ENCODE data around the gene PIMREG.

Gene PIMREG

DNA sequence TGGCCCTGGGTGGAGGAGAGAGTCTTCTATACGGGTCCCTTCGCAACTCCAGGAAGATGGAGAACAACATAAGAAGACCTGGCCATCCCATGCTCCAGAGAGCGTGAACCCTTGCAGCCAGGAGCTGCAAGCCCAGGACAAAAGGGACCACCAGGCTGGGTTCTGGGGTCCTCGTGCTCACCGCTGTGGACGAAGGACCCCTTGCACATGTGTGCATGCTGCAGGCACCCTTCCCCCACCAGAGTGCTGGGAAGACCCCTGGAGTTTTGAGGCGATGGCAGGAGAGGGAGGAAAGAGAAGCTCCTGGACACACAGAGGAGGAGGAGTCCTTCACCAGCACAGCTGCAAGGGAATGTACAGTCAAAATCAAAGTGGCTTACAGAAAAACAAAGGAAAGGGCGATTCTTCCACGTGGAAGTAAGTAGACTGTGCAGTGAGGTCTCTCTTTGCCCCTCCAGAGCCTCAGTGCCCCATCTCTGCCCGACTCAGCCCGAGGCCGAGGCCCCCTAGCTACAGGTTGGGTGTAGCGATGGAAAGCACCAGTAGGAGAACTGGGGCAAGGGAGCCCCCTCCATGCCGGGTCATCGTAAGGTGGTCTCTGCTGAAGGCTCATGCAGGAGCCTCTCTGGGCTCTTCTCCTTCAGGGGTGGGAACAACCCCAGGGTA, 51.3 kb downstream of the PIMREG start:
- Histone ChIP-seq H3K4me1 (no peaks in the 10 kb centered on the region), H2AFZ (no peak overlapping the region), H3K36me3 (ENCODE audit: control insufficient read depth, insufficient read depth, low read length) (no peaks in the 10 kb centered on the region), H3K4me2 (ENCODE audit: low read length) (no peak overlapping the region), H3K27ac (no peak overlapping the region), H3K79me2 (no peaks in the 10 kb centered on the region), H3K9ac (no peak overlapping the region), H3K9me3 (ENCODE audit: control insufficient read depth, low read length) (no peaks in the 10 kb centered on the region), H3K27me3 (ENCODE audit: control insufficient read depth, insufficient read depth, low read length) (no peaks in the 10 kb centered on the region), H3K4me3 (ENCODE audit: low read depth, low read length) (no peak overlapping the region)
- TF ChIP-seq, protein P1, sequence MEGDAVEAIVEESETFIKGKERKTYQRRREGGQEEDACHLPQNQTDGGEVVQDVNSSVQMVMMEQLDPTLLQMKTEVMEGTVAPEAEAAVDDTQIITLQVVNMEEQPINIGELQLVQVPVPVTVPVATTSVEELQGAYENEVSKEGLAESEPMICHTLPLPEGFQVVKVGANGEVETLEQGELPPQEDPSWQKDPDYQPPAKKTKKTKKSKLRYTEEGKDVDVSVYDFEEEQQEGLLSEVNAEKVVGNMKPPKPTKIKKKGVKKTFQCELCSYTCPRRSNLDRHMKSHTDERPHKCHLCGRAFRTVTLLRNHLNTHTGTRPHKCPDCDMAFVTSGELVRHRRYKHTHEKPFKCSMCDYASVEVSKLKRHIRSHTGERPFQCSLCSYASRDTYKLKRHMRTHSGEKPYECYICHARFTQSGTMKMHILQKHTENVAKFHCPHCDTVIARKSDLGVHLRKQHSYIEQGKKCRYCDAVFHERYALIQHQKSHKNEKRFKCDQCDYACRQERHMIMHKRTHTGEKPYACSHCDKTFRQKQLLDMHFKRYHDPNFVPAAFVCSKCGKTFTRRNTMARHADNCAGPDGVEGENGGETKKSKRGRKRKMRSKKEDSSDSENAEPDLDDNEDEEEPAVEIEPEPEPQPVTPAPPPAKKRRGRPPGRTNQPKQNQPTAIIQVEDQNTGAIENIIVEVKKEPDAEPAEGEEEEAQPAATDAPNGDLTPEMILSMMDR (IDR thresholded peaks at IDR 0.05): no peak

- Histone ChIP-seq H3K4me2 (ENCODE audit: low read length) (no peak overlapping the region), H3K27ac (no peak overlapping the region), H3K9ac (no peak overlapping the region), H3K27me3 (ENCODE audit: control insufficient read depth, insufficient read depth, low read length) (no peaks in the 10 kb centered on the region), H3K36me3 (ENCODE audit: control insufficient read depth, insufficient read depth, low read length) (no peaks in the 10 kb centered on the region), H3K4me1 (no peaks in the 10 kb centered on the region), H2AFZ (no peak overlapping the region), H3K4me3 (ENCODE audit: low read depth, low read length) (no peak overlapping the region), H3K79me2 (no peaks in the 10 kb centered on the region), H3K9me3 (ENCODE audit: control insufficient read depth, low read length) (no peaks in the 10 kb centered on the region)
- TF ChIP-seq, protein P1 (IDR thresholded peaks at IDR 0.05): no peak
These were observed 51.8 kb downstream of the PIMREG start for GRCh38 chr17:6496116-6496481.

DNA sequence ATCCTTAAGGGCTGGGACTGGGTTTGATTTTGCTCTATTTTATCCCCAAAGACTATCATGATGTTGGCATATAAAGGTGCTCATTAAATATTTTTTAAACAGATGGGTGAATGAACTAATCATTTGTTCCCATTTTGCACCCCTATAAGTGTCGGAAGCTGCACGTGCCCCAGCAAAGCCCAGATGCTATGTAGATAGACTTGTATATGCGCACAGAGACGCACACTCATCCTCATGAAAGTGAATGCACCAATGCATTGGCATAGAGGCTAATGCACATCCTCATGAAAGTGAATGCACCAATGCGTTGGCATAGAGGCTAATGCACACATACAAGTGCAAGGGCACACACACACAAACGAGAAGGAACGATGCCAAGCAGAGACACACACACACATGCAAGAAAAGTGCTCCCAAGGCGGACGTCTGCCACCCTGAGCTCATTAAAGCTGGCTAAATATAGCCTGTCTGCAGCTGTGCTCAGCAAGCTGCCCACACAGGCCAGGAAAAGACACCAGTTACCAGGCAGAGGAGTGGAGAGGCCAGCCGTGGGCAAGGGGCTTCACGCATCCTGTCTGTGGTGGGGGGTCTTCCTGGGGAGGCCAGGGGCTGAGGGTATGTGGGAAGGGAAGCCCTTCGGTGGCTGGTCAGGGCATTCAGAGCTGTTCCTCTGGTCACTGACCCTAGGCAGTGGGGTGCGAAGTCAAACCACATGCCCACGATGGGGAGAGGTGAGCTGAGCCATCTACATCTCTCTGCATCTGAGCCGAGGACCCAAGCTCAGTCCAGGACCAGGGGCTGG, 52.6 kb downstream of the PIMREG start:
- no peaks in the 10 kb centered on the region for H3K9me3 ChIP-seq (ENCODE audit: control insufficient read depth, low read length)

DNA sequence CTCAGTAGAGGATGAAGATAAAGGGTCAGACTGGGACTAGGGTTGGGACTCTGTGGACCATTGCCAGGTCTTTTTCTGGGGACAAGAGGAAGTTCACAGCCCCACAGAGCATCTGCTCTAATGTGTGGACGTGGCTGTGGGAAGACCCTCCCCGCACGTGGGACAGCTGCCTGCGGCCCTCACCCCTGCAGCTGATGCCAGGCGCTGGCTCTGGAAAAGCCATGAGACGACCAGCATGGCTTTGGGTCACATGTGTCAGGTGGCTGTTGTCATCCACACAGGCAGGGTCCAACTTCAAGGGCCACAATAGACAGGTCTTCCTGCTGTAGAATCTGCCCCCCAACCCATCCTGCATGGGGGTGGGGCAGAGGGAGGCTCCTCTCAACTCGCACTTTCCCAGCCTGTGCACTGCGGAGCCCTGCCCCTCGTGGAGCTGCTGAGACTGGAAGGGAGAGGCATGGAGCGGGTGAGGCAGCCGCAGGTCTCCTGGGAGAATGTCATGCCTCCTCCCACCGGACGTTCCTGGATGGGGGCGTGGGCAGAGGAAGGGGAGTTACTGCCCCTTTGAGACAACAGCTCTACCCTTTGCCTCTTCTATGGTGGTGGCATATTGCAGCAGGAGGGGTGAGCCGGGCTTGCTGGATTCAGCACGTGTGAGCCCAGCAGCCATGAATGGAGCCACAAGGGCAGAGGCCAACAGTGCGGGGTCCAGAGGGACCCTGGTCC, 53.4 kb downstream of the PIMREG start:
- TF ChIP-seq, protein P1 (IDR thresholded peaks at IDR 0.05): no peak
- Histone ChIP-seq H3K9ac (no peak overlapping the region), H3K4me3 (ENCODE audit: low read depth, low read length) (no peak overlapping the region), H3K9me3 (ENCODE audit: control insufficient read depth, low read length) (no peaks in the 10 kb centered on the region), H2AFZ (no peak overlapping the region), H3K36me3 (ENCODE audit: control insufficient read depth, insufficient read depth, low read length) (no peaks in the 10 kb centered on the region), H3K4me1 (no peaks in the 10 kb centered on the region), H3K79me2 (no peaks in the 10 kb centered on the region), H3K27me3 (ENCODE audit: control insufficient read depth, insufficient read depth, low read length) (no peaks in the 10 kb centered on the region), H3K27ac (no peak overlapping the region), H3K4me2 (ENCODE audit: low read length) (no peak overlapping the region)

More for the DNA sequence above, 52.6 kb downstream of the PIMREG start:
- Histone ChIP-seq H3K4me2 (ENCODE audit: low read length) (no peak overlapping the region), H3K4me3 (ENCODE audit: low read depth, low read length) (no peak overlapping the region), H3K4me1 (no peaks in the 10 kb centered on the region), H3K36me3 (ENCODE audit: control insufficient read depth, insufficient read depth, low read length) (no peaks in the 10 kb centered on the region), H3K9ac (no peak overlapping the region), H2AFZ (no peak overlapping the region), H3K27me3 (ENCODE audit: control insufficient read depth, insufficient read depth, low read length) (no peaks in the 10 kb centered on the region), H3K27ac (no peak overlapping the region), H3K79me2 (no peaks in the 10 kb centered on the region)
- TF ChIP-seq, protein P1 (IDR thresholded peaks at IDR 0.05): no peak

Measured in parathyroid adenoma (tissue), 2 donors.